ENCODE results near the gene GGA1. TPM values are rescaled to one million over a fixed set of nuclear protein-coding genes. Genes with fewer than 3 reads are reported as not detected.

GGA1 gene
- total RNA-seq, 4 donors from 2014 or later = 30.3 to 44.7 (median 40.9) TPM

- peak overlapping the region; percentile 96 to 97 (median 96) for H3K27ac ChIP-seq (replicated peaks in 1 of 4)
- TF ChIP-seq EP300 (IDR thresholded peaks at IDR 0.05) (no peak), POLR2AphosphoS5 (IDR thresholded peaks at IDR 0.05) (no peak), CTCF (IDR thresholded peaks at IDR 0.05) (no peak), POLR2A (IDR thresholded peaks at IDR 0.05; ENCODE audit: low read depth) (no peak)
- DNase-seq (ENCODE audit: extremely low spot score) = no peak
- peaks cover 0 to 36% (median 24%) of the 10 kb centered on the region in 4 donors for H3K36me3 ChIP-seq
- peak overlapping the region in 1 of 4 donors; percentile 2 for H3K4me3 ChIP-seq
- peaks cover 75 to 98% (median 91%) of the 10 kb centered on the region in 4 donors for H3K4me1 ChIP-seq
- no peaks in the 10 kb centered on the region for H3K9me3 ChIP-seq
- 63% methylated on average over 7 of the region's 7 CpGs for WGBS
- intact Hi-C loops (cut with DNase I) = loop anchor here (10.0 kb wide), 1 partner anchor 249 kb away; no protein-coding TSS in a partner anchor
- peaks cover 0 to 42% (median 3%) of the 10 kb centered on the region in 4 donors for H3K27me3 ChIP-seq
Observed at GRCh38 chr22:37564111-37564711, 44.4 kb upstream of the GGA1 start.

- no peak for DNase-seq (ENCODE audit: extremely low spot score)
- no peak overlapping the region for H3K4me3 ChIP-seq
- intact Hi-C loops (cut with DNase I) = loop anchor here (10.0 kb wide), 1 partner anchor 251 kb away; no protein-coding TSS in a partner anchor
- H3K4me1 ChIP-seq = peaks cover 68 to 94% (median 83%) of the 10 kb centered on the region in 4 donors
- peak overlapping the region; percentile 15 to 64 (median 53) for H3K27ac ChIP-seq (replicated peaks in 1 of 4)
- TF ChIP-seq POLR2A (IDR thresholded peaks at IDR 0.05; ENCODE audit: low read depth) (no peak), POLR2AphosphoS5 (IDR thresholded peaks at IDR 0.05) (no peak), CTCF (IDR thresholded peaks at IDR 0.05) (no peak), EP300 (IDR thresholded peaks at IDR 0.05) (no peak)
- H3K36me3 ChIP-seq = peaks cover 0 to 37% (median 24%) of the 10 kb centered on the region in 4 donors
- peaks cover 0 to 37% (median 2%) of the 10 kb centered on the region in 4 donors for H3K27me3 ChIP-seq
- no peaks in the 10 kb centered on the region for H3K9me3 ChIP-seq
- 59% methylated on average over 17 of the region's 17 CpGs for WGBS
Observed at GRCh38 chr22:37565830-37566229, 42.8 kb upstream of the GGA1 start.

GRCh38 chr22:37566329-37566837, 42.3 kb upstream of the GGA1 start:
- no peak for TF ChIP-seq POLR2AphosphoS5 (IDR thresholded peaks at IDR 0.05)
- no peak for TF ChIP-seq CTCF (IDR thresholded peaks at IDR 0.05)
- 42% methylated on average over 14 of the region's 28 CpGs for WGBS
- no peak for DNase-seq (ENCODE audit: extremely low spot score)
- Histone ChIP-seq H3K4me1 (peaks cover 62 to 88% (median 77%) of the 10 kb centered on the region in 4 donors), H3K27ac (replicated peaks in 1 of 4) (peak overlapping the region; percentile 15 to 64 (median 53)), H3K27me3 (peaks cover 0 to 31% (median 0%) of the 10 kb centered on the region in 4 donors), H3K9me3 (no peaks in the 10 kb centered on the region), H3K36me3 (peaks cover 0 to 37% (median 24%) of the 10 kb centered on the region in 4 donors), H3K4me3 (no peak overlapping the region)
- intact Hi-C loops (cut with DNase I) = loop anchor here (10.0 kb wide), 1 partner anchor 252 kb away; no protein-coding TSS in a partner anchor

- Histone ChIP-seq H3K4me1 (peaks cover 57 to 81% (median 69%) of the 10 kb centered on the region in 4 donors), H3K27ac (replicated peaks in 1 of 4) (peak overlapping the region; percentile 15 to 64 (median 53)), H3K9me3 (no peaks in the 10 kb centered on the region), H3K27me3 (peaks cover 0 to 23% (median 0%) of the 10 kb centered on the region in 4 donors), H3K4me3 (no peak overlapping the region), H3K36me3 (peaks cover 0 to 37% (median 24%) of the 10 kb centered on the region in 4 donors)
- intact Hi-C loops (cut with DNase I) = loop anchor here (1.0 to 10.0 kb wide), 2 partner anchors 28 to 252 kb away; no protein-coding TSS in a partner anchor
- peak; percentile 96 for DNase-seq (ENCODE audit: extremely low spot score)
- TF ChIP-seq CTCF (IDR thresholded peaks at IDR 0.05) (peak; percentile 91 to 98 (median 94)), EP300 (IDR thresholded peaks at IDR 0.05) (no peak), POLR2A (IDR thresholded peaks at IDR 0.05; ENCODE audit: low read depth) (no peak), POLR2AphosphoS5 (IDR thresholded peaks at IDR 0.05) (peak in 1 of 2 donors; percentile 51)
- 16% methylated on average over 8 of the region's 16 CpGs for WGBS
Observed at GRCh38 chr22:37566903-37567798, 41.5 kb upstream of the GGA1 start.
